ENCODE results near the gene HDC. TPM values are rescaled to one million over a fixed set of nuclear protein-coding genes. Genes with fewer than 3 reads are reported as not detected.

HDC gene
- total and polyA plus RNA-seq, 7 experiments from 2014 or later: 0.19 to 81.2 (median 35.1) TPM; not detected in 4

- intact Hi-C loops (cut with micrococcal nuclease): no loop called here
- POLR2A ChIA-PET: no interaction called here
- no peak for ATAC-seq
- no peaks in the 10 kb centered on the region for H3K9me3 ChIP-seq (ENCODE audit: control insufficient read depth in 2 of 3, low read length in 3 of 3)
- peak overlapping the region in 1 of 9 donors; percentile 94 for H3K27ac Mint-ChIP-seq
- peaks cover 0 to 3% (median 0%) of the 10 kb centered on the region in 11 donors for H3K9me3 Mint-ChIP-seq
- H3K27me3 ChIP-seq (ENCODE audit: control insufficient read depth in 2 of 2, insufficient read depth in 2 of 2, low read length in 2 of 2): no peaks in the 10 kb centered on the region
- CTCF ChIA-PET: interaction anchor here (0.6 kb wide), 1 partner anchor 131 kb away, joined by 4 read pairs; no protein-coding TSS in a partner anchor
- H3K4me1 ChIP-seq (ENCODE audit: control insufficient read depth in 2 of 2, insufficient read depth in 2 of 2, low read length in 2 of 2): peaks cover 7 to 27% of the 10 kb centered on the region in 2 donors
- H3K27me3 Mint-ChIP-seq: no peaks in the 10 kb centered on the region
- H3K36me3 ChIP-seq (ENCODE audit: control insufficient read depth in 2 of 3, insufficient read depth in 3 of 3, low read length in 3 of 3): no peaks in the 10 kb centered on the region
- no peak for DNase-seq
- H3K4me1 Mint-ChIP-seq: peaks cover 16 to 69% (median 32%) of the 10 kb centered on the region in 7 donors
- H3K4me3 ChIP-seq (ENCODE audit: low read length): no peak overlapping the region
- H3K4me3 Mint-ChIP-seq: peak overlapping the region in 1 of 10 donors; percentile 40
- H3K27ac ChIP-seq (ENCODE audit: low read depth, low read length): no peak overlapping the region
- peaks cover 0 to 5% (median 0%) of the 10 kb centered on the region in 5 donors for H3K36me3 Mint-ChIP-seq
These were observed 6.2 kb downstream of the HDC start for GRCh38 chr15:50259276-50259675.

- H3K27ac Mint-ChIP-seq: no peak overlapping the region
- DNase-seq: no peak
- intact Hi-C loops (cut with micrococcal nuclease): no loop called here
- CTCF ChIA-PET: no interaction called here
- H3K9me3 Mint-ChIP-seq: peaks cover 0 to 3% (median 0%) of the 10 kb centered on the region in 11 donors
- peaks cover 12 to 66% (median 21%) of the 10 kb centered on the region in 7 donors for H3K4me1 Mint-ChIP-seq
- POLR2A ChIA-PET: no interaction called here
- H3K36me3 Mint-ChIP-seq: peaks cover 0 to 5% (median 0%) of the 10 kb centered on the region in 5 donors
- no peaks in the 10 kb centered on the region for H3K27me3 Mint-ChIP-seq
- Histone ChIP-seq H3K27me3 (ENCODE audit: control insufficient read depth in 2 of 2, insufficient read depth in 2 of 2, low read length in 2 of 2) (no peaks in the 10 kb centered on the region), H3K36me3 (ENCODE audit: control insufficient read depth in 2 of 3, insufficient read depth in 3 of 3, low read length in 3 of 3) (no peaks in the 10 kb centered on the region), H3K9me3 (ENCODE audit: control insufficient read depth in 2 of 3, low read length in 3 of 3) (no peaks in the 10 kb centered on the region), H3K27ac (ENCODE audit: low read depth, low read length) (no peak overlapping the region), H3K4me1 (ENCODE audit: control insufficient read depth in 2 of 2, insufficient read depth in 2 of 2, low read length in 2 of 2) (peaks cover 5 to 24% of the 10 kb centered on the region in 2 donors), H3K4me3 (ENCODE audit: low read length) (no peak overlapping the region)
- peak overlapping the region in 1 of 10 donors; percentile 6 for H3K4me3 Mint-ChIP-seq
- peak; percentile 41 for ATAC-seq
These were observed 7.6 kb downstream of the HDC start for GRCh38 chr15:50257924-50258323.

- Mint-ChIP-seq H3K4me3 (no peak overlapping the region), H3K27ac (peak overlapping the region in 2 of 9 donors; percentile 2 to 21), H3K9me3 (peaks cover 0 to 3% (median 0%) of the 10 kb centered on the region in 11 donors), H3K4me1 (peaks cover 7 to 65% (median 16%) of the 10 kb centered on the region in 7 donors), H3K27me3 (no peaks in the 10 kb centered on the region), H3K36me3 (peaks cover 0 to 5% (median 0%) of the 10 kb centered on the region in 5 donors)
- DNase-seq: no peak
- Histone ChIP-seq H3K4me1 (ENCODE audit: control insufficient read depth in 2 of 2, insufficient read depth in 2 of 2, low read length in 2 of 2) (peaks cover 0 to 18% of the 10 kb centered on the region in 2 donors), H3K27ac (ENCODE audit: low read depth, low read length) (no peak overlapping the region), H3K27me3 (ENCODE audit: control insufficient read depth in 2 of 2, insufficient read depth in 2 of 2, low read length in 2 of 2) (no peaks in the 10 kb centered on the region), H3K4me3 (ENCODE audit: low read length) (no peak overlapping the region), H3K36me3 (ENCODE audit: control insufficient read depth in 2 of 3, insufficient read depth in 3 of 3, low read length in 3 of 3) (no peaks in the 10 kb centered on the region), H3K9me3 (ENCODE audit: control insufficient read depth in 2 of 3, low read length in 3 of 3) (no peaks in the 10 kb centered on the region)
- CTCF ChIA-PET: no interaction called here
- no peak for ATAC-seq
- intact Hi-C loops (cut with micrococcal nuclease): no loop called here
- POLR2A ChIA-PET: interaction anchor here (0.6 kb wide), 1 partner anchor 204 kb away, joined by 5 read pairs; no protein-coding TSS in a partner anchor
These were observed 8.2 kb downstream of the HDC start for GRCh38 chr15:50257332-50257731.

- no peak overlapping the region for H3K27ac ChIP-seq (ENCODE audit: low read depth, low read length)
- peaks cover 6 to 65% (median 11%) of the 10 kb centered on the region in 7 donors for H3K4me1 Mint-ChIP-seq
- H3K27me3 ChIP-seq (ENCODE audit: control insufficient read depth in 2 of 2, insufficient read depth in 2 of 2, low read length in 2 of 2): no peaks in the 10 kb centered on the region
- peaks cover 0 to 3% (median 0%) of the 10 kb centered on the region in 11 donors for H3K9me3 Mint-ChIP-seq
- H3K36me3 ChIP-seq (ENCODE audit: control insufficient read depth in 2 of 3, insufficient read depth in 3 of 3, low read length in 3 of 3): no peaks in the 10 kb centered on the region
- ATAC-seq (no peak), DNase-seq (no peak)
- peaks cover 0 to 17% of the 10 kb centered on the region in 2 donors for H3K4me1 ChIP-seq (ENCODE audit: control insufficient read depth in 2 of 2, insufficient read depth in 2 of 2, low read length in 2 of 2)
- ChIA-PET CTCF (interaction anchor here (0.5 kb wide), 1 partner anchor 693 kb away, joined by 4 read pairs; no protein-coding TSS in a partner anchor), POLR2A (interaction anchor here (0.6 kb wide), 2 partner anchors 22 to 205 kb away, joined by 3 to 5 read pairs; no protein-coding TSS in a partner anchor)
- no peaks in the 10 kb centered on the region for H3K9me3 ChIP-seq (ENCODE audit: control insufficient read depth in 2 of 3, low read length in 3 of 3)
- H3K27me3 Mint-ChIP-seq: peaks cover 0 to 3% (median 0%) of the 10 kb centered on the region in 5 donors
- intact Hi-C loops (cut with micrococcal nuclease): no loop called here
- peaks cover 0 to 5% (median 0%) of the 10 kb centered on the region in 5 donors for H3K36me3 Mint-ChIP-seq
- H3K4me3 Mint-ChIP-seq: no peak overlapping the region
- peak overlapping the region in 2 of 9 donors; percentile 21 to 40 for H3K27ac Mint-ChIP-seq
- H3K4me3 ChIP-seq (ENCODE audit: low read length): no peak overlapping the region
These were observed 9.1 kb downstream of the HDC start for GRCh38 chr15:50256188-50257041.

GRCh38 chr15:50252556-50252955 lies 13.0 kb downstream of the HDC start:
- Mint-ChIP-seq H3K4me3 (no peak overlapping the region), H3K36me3 (peaks cover 0 to 5% (median 0%) of the 10 kb centered on the region in 5 donors), H3K4me1 (peaks cover 6 to 68% (median 19%) of the 10 kb centered on the region in 7 donors), H3K9me3 (peaks cover 0 to 3% (median 0%) of the 10 kb centered on the region in 11 donors), H3K27ac (no peak overlapping the region), H3K27me3 (peaks cover 0 to 5% (median 0%) of the 10 kb centered on the region in 5 donors)
- intact Hi-C loops (cut with micrococcal nuclease): no loop called here
- Histone ChIP-seq H3K27me3 (ENCODE audit: control insufficient read depth in 2 of 2, insufficient read depth in 2 of 2, low read length in 2 of 2) (no peaks in the 10 kb centered on the region), H3K4me3 (ENCODE audit: low read length) (no peak overlapping the region), H3K27ac (ENCODE audit: low read depth, low read length) (no peak overlapping the region), H3K4me1 (ENCODE audit: control insufficient read depth in 2 of 2, insufficient read depth in 2 of 2, low read length in 2 of 2) (peaks cover 4 to 9% of the 10 kb centered on the region in 2 donors), H3K9me3 (ENCODE audit: control insufficient read depth in 2 of 3, low read length in 3 of 3) (no peaks in the 10 kb centered on the region), H3K36me3 (ENCODE audit: control insufficient read depth in 2 of 3, insufficient read depth in 3 of 3, low read length in 3 of 3) (no peaks in the 10 kb centered on the region)
- ChIA-PET CTCF (no interaction called here), POLR2A (no interaction called here)
- DNase-seq (no peak), ATAC-seq (no peak)

- Histone ChIP-seq H3K4me3 (ENCODE audit: low read length) (no peak overlapping the region), H3K9me3 (ENCODE audit: control insufficient read depth in 2 of 3, low read length in 3 of 3) (no peaks in the 10 kb centered on the region), H3K27me3 (ENCODE audit: control insufficient read depth in 2 of 2, insufficient read depth in 2 of 2, low read length in 2 of 2) (no peaks in the 10 kb centered on the region), H3K27ac (ENCODE audit: low read depth, low read length) (no peak overlapping the region), H3K4me1 (ENCODE audit: control insufficient read depth in 2 of 2, insufficient read depth in 2 of 2, low read length in 2 of 2) (peaks cover 8 to 12% of the 10 kb centered on the region in 2 donors), H3K36me3 (ENCODE audit: control insufficient read depth in 2 of 3, insufficient read depth in 3 of 3, low read length in 3 of 3) (no peaks in the 10 kb centered on the region)
- no peak overlapping the region for H3K4me3 Mint-ChIP-seq
- ChIA-PET CTCF (no interaction called here), POLR2A (no interaction called here)
- DNase-seq (no peak), ATAC-seq (no peak)
- intact Hi-C loops (cut with micrococcal nuclease): no loop called here
- peaks cover 0 to 5% (median 0%) of the 10 kb centered on the region in 5 donors for H3K36me3 Mint-ChIP-seq
- peaks cover 7 to 68% (median 22%) of the 10 kb centered on the region in 7 donors for H3K4me1 Mint-ChIP-seq
- no peaks in the 10 kb centered on the region for H3K9me3 Mint-ChIP-seq
- no peak overlapping the region for H3K27ac Mint-ChIP-seq
- H3K27me3 Mint-ChIP-seq: peaks cover 0 to 5% (median 0%) of the 10 kb centered on the region in 5 donors
These were observed 13.8 kb downstream of the HDC start for GRCh38 chr15:50251638-50252182.

Data from naive thymus-derived CD4-positive, alpha-beta T cell (primary cell).